ENCODE results near the gene KIAA1671. TPM values are rescaled to one million over a fixed set of nuclear protein-coding genes. Genes with fewer than 3 reads are reported as not detected.

KIAA1671 gene
- polyA plus RNA-seq, 1 of the 3 experiments (the other 2 are of a cell fraction), result 7.4 TPM

DNA sequence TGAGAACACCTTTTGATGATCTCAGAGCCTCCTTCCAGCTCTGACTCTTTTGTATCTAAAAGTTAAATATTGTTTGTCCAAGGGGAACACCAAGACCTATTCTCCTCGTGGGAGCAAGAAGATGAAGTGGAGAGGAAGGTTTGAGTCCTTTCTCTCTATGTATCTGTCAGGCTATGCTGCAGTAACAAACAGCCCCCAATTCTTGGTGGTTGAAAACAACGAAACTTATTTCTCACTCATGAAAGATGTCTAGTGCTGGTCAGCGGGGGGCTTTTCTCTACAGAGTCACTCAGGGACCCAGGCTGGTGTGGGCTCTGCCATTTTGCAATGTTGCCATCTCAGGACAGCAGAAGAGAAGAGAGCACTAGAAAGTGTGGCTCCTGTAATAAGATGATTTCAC is 260.7 kb downstream of the KIAA1671 start:
- H3K4me2 ChIP-seq, result no peak overlapping the region
- H3K4me1 ChIP-seq (ENCODE audit: control insufficient read depth in 1 of 2, insufficient read depth in 2 of 2, low read depth in 1 of 2, low read length in 1 of 2), result no peaks in the 10 kb centered on the region
- no peaks in the 10 kb centered on the region for H3K9me2 ChIP-seq
- 30% methylated on average over 3 of the region's 3 CpGs for WGBS (ENCODE audit: low lambda C conversion rate)
- H3K27ac ChIP-seq (ENCODE audit: low read depth in 2 of 2, low read length in 1 of 2), result no peak overlapping the region
- no peaks in the 10 kb centered on the region for H3K36me3 ChIP-seq (replicated peaks in 1 of 2; ENCODE audit: control insufficient read depth in 1 of 2, insufficient read depth in 2 of 2, low read length in 1 of 2)
- H3K9ac ChIP-seq, result no peak overlapping the region
- H4K20me1 ChIP-seq (ENCODE audit: insufficient read depth), result no peaks in the 10 kb centered on the region
- CTCF ChIA-PET, result interaction anchor here (1.0 to 3.6 kb wide), 5 partner anchors 11 to 560 kb away, joined by 3 to 42 read pairs (median 5); no protein-coding TSS in a partner anchor
- no peak overlapping the region for H3K4me3 ChIP-seq (ENCODE audit: low read depth in 2 of 2, low read length in 1 of 2)
- H3K9me3 ChIP-seq, result no peaks in the 10 kb centered on the region
- no peak for TF ChIP-seq RFX5 (IDR thresholded peaks at IDR 0.05; ENCODE audit: low read length)
- TF ChIP-seq GATA2 (CRISPR knock-in tag; IDR thresholded peaks at IDR 0.05), result no peak
- TF ChIP-seq FOXM1 (IDR thresholded peaks at IDR 0.05; ENCODE audit: low read depth), result no peak
- TF ChIP-seq ELF1 (IDR thresholded peaks at IDR 0.05), result no peak
- no peak for TF ChIP-seq GABPA (IDR thresholded peaks at IDR 0.05; ENCODE audit: low read depth)
- TF ChIP-seq, protein P1, sequence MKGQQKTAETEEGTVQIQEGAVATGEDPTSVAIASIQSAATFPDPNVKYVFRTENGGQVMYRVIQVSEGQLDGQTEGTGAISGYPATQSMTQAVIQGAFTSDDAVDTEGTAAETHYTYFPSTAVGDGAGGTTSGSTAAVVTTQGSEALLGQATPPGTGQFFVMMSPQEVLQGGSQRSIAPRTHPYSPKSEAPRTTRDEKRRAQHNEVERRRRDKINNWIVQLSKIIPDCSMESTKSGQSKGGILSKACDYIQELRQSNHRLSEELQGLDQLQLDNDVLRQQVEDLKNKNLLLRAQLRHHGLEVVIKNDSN (IDR thresholded peaks at IDR 0.05; ENCODE audit: borderline replicate concordance, low read depth), result no peak
- TF ChIP-seq, protein P2, sequence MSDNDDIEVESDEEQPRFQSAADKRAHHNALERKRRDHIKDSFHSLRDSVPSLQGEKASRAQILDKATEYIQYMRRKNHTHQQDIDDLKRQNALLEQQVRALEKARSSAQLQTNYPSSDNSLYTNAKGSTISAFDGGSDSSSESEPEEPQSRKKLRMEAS (IDR thresholded peaks at IDR 0.05; ENCODE audit: low read depth), result no peak
- TF ChIP-seq FOXJ3 (CRISPR knock-in tag; IDR thresholded peaks at IDR 0.05), result no peak
- TF ChIP-seq CHD2 (IDR thresholded peaks at IDR 0.05; ENCODE audit: low read length, partially characterized antibody), result no peak
- TF ChIP-seq, protein P3, sequence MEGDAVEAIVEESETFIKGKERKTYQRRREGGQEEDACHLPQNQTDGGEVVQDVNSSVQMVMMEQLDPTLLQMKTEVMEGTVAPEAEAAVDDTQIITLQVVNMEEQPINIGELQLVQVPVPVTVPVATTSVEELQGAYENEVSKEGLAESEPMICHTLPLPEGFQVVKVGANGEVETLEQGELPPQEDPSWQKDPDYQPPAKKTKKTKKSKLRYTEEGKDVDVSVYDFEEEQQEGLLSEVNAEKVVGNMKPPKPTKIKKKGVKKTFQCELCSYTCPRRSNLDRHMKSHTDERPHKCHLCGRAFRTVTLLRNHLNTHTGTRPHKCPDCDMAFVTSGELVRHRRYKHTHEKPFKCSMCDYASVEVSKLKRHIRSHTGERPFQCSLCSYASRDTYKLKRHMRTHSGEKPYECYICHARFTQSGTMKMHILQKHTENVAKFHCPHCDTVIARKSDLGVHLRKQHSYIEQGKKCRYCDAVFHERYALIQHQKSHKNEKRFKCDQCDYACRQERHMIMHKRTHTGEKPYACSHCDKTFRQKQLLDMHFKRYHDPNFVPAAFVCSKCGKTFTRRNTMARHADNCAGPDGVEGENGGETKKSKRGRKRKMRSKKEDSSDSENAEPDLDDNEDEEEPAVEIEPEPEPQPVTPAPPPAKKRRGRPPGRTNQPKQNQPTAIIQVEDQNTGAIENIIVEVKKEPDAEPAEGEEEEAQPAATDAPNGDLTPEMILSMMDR (IDR thresholded peaks at IDR 0.05), result no peak
- TF ChIP-seq YY1 (IDR thresholded peaks at IDR 0.05; ENCODE audit: low read depth), result no peak
- no peaks in the 10 kb centered on the region for H3F3A ChIP-seq (replicated peaks; ENCODE audit: insufficient read depth)
- no peaks in the 10 kb centered on the region for H3K79me2 ChIP-seq (ENCODE audit: insufficient read depth)
- H2AFZ ChIP-seq (ENCODE audit: low read depth), result no peak overlapping the region
- no peaks in the 10 kb centered on the region for H3K27me3 ChIP-seq (ENCODE audit: insufficient read depth)
- DNase-seq, result no peak
- POLR2A ChIA-PET, result no interaction called here

DNA sequence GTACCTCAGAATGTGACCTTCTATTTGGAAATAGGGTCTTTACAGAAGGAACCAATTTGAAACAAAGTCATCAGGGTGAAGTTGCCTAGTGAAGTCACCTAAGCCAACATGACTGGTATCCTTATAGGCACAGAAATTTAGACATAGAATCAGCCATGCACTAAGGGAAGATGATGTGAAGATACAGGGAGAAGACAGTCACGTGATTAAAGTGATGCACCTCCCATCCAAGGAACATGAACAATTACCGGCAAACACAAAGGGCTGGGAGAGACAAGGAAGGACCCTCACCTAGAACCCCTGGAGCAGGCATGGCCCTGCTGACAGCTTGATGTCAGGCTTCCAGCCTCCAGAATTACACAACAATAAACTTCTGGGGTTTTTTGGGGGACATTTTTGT is 263.7 kb downstream of the KIAA1671 start:
- H3K27ac ChIP-seq (ENCODE audit: low read depth in 2 of 2, low read length in 1 of 2), result no peak overlapping the region
- WGBS (ENCODE audit: low lambda C conversion rate), result 61% methylated on average over 2 of the region's 2 CpGs
- no peaks in the 10 kb centered on the region for H4K20me1 ChIP-seq (ENCODE audit: insufficient read depth)
- H3K9ac ChIP-seq, result no peak overlapping the region
- DNase-seq, result no peak
- no peaks in the 10 kb centered on the region for H3K9me2 ChIP-seq
- H3F3A ChIP-seq (replicated peaks; ENCODE audit: insufficient read depth), result no peaks in the 10 kb centered on the region
- H3K4me2 ChIP-seq, result no peak overlapping the region
- H3K9me3 ChIP-seq, result no peaks in the 10 kb centered on the region
- no peak overlapping the region for H3K4me3 ChIP-seq (ENCODE audit: low read depth in 2 of 2, low read length in 1 of 2)
- H2AFZ ChIP-seq (ENCODE audit: low read depth), result no peak overlapping the region
- H3K36me3 ChIP-seq (replicated peaks in 1 of 2; ENCODE audit: control insufficient read depth in 1 of 2, insufficient read depth in 2 of 2, low read length in 1 of 2), result no peaks in the 10 kb centered on the region
- ChIA-PET POLR2A (no interaction called here), CTCF (interaction anchor here (0.7 to 1.6 kb wide), 2 partner anchors 14 to 1042 kb away, joined by 3 to 10 read pairs; no protein-coding TSS in a partner anchor)
- no peaks in the 10 kb centered on the region for H3K79me2 ChIP-seq (ENCODE audit: insufficient read depth)
- H3K4me1 ChIP-seq (ENCODE audit: control insufficient read depth in 1 of 2, insufficient read depth in 2 of 2, low read depth in 1 of 2, low read length in 1 of 2), result peaks cover 0 to 10% of the 10 kb centered on the region in 2 experiments; a peak in 1 of 4 replicates
- H3K27me3 ChIP-seq (ENCODE audit: insufficient read depth), result no peaks in the 10 kb centered on the region
- no peak for TF ChIP-seq TEAD4 (IDR thresholded peaks at IDR 0.05; ENCODE audit: borderline replicate concordance, insufficient read depth)
- no peak for TF ChIP-seq FOXM1 (IDR thresholded peaks at IDR 0.05; ENCODE audit: low read depth)
- TF ChIP-seq SMC3 (IDR thresholded peaks at IDR 0.05; ENCODE audit: low read depth, low read length), result no peak
- no peak for TF ChIP-seq RCOR1 (IDR thresholded peaks at IDR 0.05; ENCODE audit: low read length)
- no peak for TF ChIP-seq SIN3A (IDR thresholded peaks at IDR 0.05; ENCODE audit: borderline replicate concordance, low read depth, low read length)
- TF ChIP-seq, protein P4, sequence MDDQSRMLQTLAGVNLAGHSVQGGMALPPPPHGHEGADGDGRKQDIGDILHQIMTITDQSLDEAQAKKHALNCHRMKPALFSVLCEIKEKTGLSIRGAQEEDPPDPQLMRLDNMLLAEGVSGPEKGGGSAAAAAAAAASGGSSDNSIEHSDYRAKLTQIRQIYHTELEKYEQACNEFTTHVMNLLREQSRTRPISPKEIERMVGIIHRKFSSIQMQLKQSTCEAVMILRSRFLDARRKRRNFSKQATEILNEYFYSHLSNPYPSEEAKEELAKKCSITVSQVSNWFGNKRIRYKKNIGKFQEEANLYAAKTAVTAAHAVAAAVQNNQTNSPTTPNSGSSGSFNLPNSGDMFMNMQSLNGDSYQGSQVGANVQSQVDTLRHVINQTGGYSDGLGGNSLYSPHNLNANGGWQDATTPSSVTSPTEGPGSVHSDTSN (IDR thresholded peaks at IDR 0.05), result no peak
- TF ChIP-seq RXRA (IDR thresholded peaks at IDR 0.05; ENCODE audit: borderline replicate concordance, low read depth), result no peak
- TF ChIP-seq EZH2phosphoT487 (IDR thresholded peaks at IDR 0.05; ENCODE audit: borderline replicate concordance, low read depth), result no peak
- TF ChIP-seq ELF1 (IDR thresholded peaks at IDR 0.05), result no peak
- no peak for TF ChIP-seq YY1 (IDR thresholded peaks at IDR 0.05; ENCODE audit: low read depth)
- TF ChIP-seq, protein P5, sequence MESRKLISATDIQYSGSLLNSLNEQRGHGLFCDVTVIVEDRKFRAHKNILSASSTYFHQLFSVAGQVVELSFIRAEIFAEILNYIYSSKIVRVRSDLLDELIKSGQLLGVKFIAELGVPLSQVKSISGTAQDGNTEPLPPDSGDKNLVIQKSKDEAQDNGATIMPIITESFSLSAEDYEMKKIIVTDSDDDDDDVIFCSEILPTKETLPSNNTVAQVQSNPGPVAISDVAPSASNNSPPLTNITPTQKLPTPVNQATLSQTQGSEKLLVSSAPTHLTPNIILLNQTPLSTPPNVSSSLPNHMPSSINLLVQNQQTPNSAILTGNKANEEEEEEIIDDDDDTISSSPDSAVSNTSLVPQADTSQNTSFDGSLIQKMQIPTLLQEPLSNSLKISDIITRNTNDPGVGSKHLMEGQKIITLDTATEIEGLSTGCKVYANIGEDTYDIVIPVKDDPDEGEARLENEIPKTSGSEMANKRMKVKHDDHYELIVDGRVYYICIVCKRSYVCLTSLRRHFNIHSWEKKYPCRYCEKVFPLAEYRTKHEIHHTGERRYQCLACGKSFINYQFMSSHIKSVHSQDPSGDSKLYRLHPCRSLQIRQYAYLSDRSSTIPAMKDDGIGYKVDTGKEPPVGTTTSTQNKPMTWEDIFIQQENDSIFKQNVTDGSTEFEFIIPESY (IDR thresholded peaks at IDR 0.05; ENCODE audit: borderline replicate concordance, low read depth), result no peak
- TF ChIP-seq, protein P1 (IDR thresholded peaks at IDR 0.05; ENCODE audit: borderline replicate concordance, low read depth), result no peak
- no peak for TF ChIP-seq RAD21 (IDR thresholded peaks at IDR 0.05; ENCODE audit: low read length)
- no peak for TF ChIP-seq GABPA (IDR thresholded peaks at IDR 0.05; ENCODE audit: low read depth)
